Uterus (tissue), 4 donors: ENCODE measurements around the gene FAM20B. TPM values are rescaled to one million over a fixed set of nuclear protein-coding genes. Genes with fewer than 3 reads are reported as not detected.
"Not testable (repeated sequence)": the region's sequence is repeated elsewhere in the genome, so short reads cannot be mapped to it uniquely, and the experiment has no call there.

Experiments
- DNase-seq, 2 donors: peaks; one replicate each; pipeline ENCODE4 v3.0.0-alpha.2; 2019 to 2020
- H3K27ac ChIP-seq, 2 donors: fragments of 200-600 bp; sonication (generic); 1 replicate in 1 of 2; 2 replicates in 1 of 2; pipeline ENCODE4 v1.5.1; 2016 to 2018
- H3K27me3 ChIP-seq, 2 donors: fragments of 200-600 bp; sonication (generic); one replicate each; pipeline ENCODE4 v1.5.1; 2018 to 2019; ENCODE audit warnings: control low read depth in 1 of 2
- H3K36me3 ChIP-seq, 2 donors: fragments of 200-600 bp; sonication (generic); one replicate each; pipeline ENCODE4 v1.5.1; 2019; ENCODE audit warnings: control low read depth in 1 of 2
- H3K4me1 ChIP-seq, 2 donors: fragments of 200-600 bp; sonication (generic); one replicate each; pipeline ENCODE4 v1.5.1; 2018 to 2019; ENCODE audit warnings: control low read depth in 1 of 2
- H3K4me3 ChIP-seq, 2 donors: fragments of 200-600 bp; sonication (generic); 1 replicate in 1 of 2; 2 replicates in 1 of 2; pipeline ENCODE4 v1.5.1; 2018 to 2019; ENCODE audit warnings: mild to moderate bottlenecking in 1 of 2
- H3K9me3 ChIP-seq, 2 donors: fragments of 200-600 bp; sonication (generic); one replicate each; pipeline ENCODE4 v1.5.1; 2019; ENCODE audit warnings: control low read depth in 1 of 2
- CTCF ChIP-seq, 4 experiments: fragments of 200-600 bp in 2 of 4; fragments of 450-650 bp in 2 of 4; sonication (generic) in 2 of 4; IDR thresholded peaks; one replicate each; pipeline ENCODE4 v1.5.1; 2016 to 2019; ENCODE audit warnings: antibody characterized with exemption in 4 of 4, mild to moderate bottlenecking in 2 of 4, moderate library complexity in 1 of 4
- POLR2A ChIP-seq, 2 donors: fragments of 450-650 bp; IDR thresholded peaks; one replicate each; pipeline ENCODE4 v1.6.1; 2016; ENCODE audit warnings: antibody characterized with exemption in 2 of 2, mild to moderate bottlenecking in 1 of 2, moderate library complexity in 1 of 2
- intact Hi-C: fragments of 100-400 bp; cut with DNase I; formaldehyde crosslinking; loops from one replicate; pipeline ENCODE4 v1.15.1; 2023; ENCODE audit warnings: low total_unique reads
- total RNA-seq, 4 donors: library from RNA; depleted of rRNA in 3 of 4; stranded (reverse); fragments of >200 nt in 3 of 4; gene quantifications; one replicate each; pipeline versions ENCODE4 v1.1.0 to v1.2.4, GENCODE V29; 2014 to 2023
- donor health status: DM: yes; HTN: yes; CAD: no.

FAM20B gene
- total RNA-seq, 4 donors from 2014 or later: 12.8 to 70.1 (median 36.7) TPM

GRCh38 chr1:178997428-178997827 lies 28.3 kb upstream of the FAM20B start:
- Histone ChIP-seq H3K36me3 (no peaks in the 10 kb centered on the region), H3K27me3 (no peaks in the 10 kb centered on the region), H3K4me1 (no peaks in the 10 kb centered on the region), H3K4me3 (no peak overlapping the region), H3K9me3 (no peaks in the 10 kb centered on the region), H3K27ac (no peak overlapping the region)
- intact Hi-C loops: no loop called here
- no peak for DNase-seq
- TF ChIP-seq CTCF (IDR thresholded peaks at IDR 0.05) (no peak), POLR2A (IDR thresholded peaks at IDR 0.05) (no peak)

GRCh38 chr1:178998295-178998694 lies 27.4 kb upstream of the FAM20B start:
- H3K4me3 ChIP-seq: no peak overlapping the region
- H3K36me3 ChIP-seq: no peaks in the 10 kb centered on the region
- TF ChIP-seq POLR2A (IDR thresholded peaks at IDR 0.05) (no peak), CTCF (IDR thresholded peaks at IDR 0.05) (no peak)
- no peaks in the 10 kb centered on the region for H3K4me1 ChIP-seq
- no peak overlapping the region for H3K27ac ChIP-seq
- H3K27me3 ChIP-seq: no peaks in the 10 kb centered on the region
- intact Hi-C loops: no loop called here
- H3K9me3 ChIP-seq: no peaks in the 10 kb centered on the region
- no peak for DNase-seq

- TF ChIP-seq CTCF (IDR thresholded peaks at IDR 0.05): no peak
- TF ChIP-seq POLR2A (IDR thresholded peaks at IDR 0.05): no peak
- intact Hi-C loops: no loop called here
- Histone ChIP-seq H3K9me3 (no peaks in the 10 kb centered on the region), H3K36me3 (no peaks in the 10 kb centered on the region), H3K4me1 (no peaks in the 10 kb centered on the region), H3K27ac (no peak overlapping the region), H3K4me3 (no peak overlapping the region), H3K27me3 (no peaks in the 10 kb centered on the region)
- DNase-seq: no peak
Measured at GRCh38 chr1:178999061-178999460, 26.6 kb upstream of the FAM20B start.

GRCh38 chr1:179001451-179001850 lies 24.2 kb upstream of the FAM20B start:
- H3K4me1 ChIP-seq: no peaks in the 10 kb centered on the region
- H3K4me3 ChIP-seq: no peak overlapping the region
- no peaks in the 10 kb centered on the region for H3K9me3 ChIP-seq
- no peak for DNase-seq
- TF ChIP-seq CTCF (IDR thresholded peaks at IDR 0.05) (no peak), POLR2A (IDR thresholded peaks at IDR 0.05) (no peak)
- intact Hi-C loops: loop anchor here (5.0 to 10.0 kb wide), 2 partner anchors 187 to 229 kb away; no protein-coding TSS in a partner anchor
- H3K27me3 ChIP-seq: no peaks in the 10 kb centered on the region
- H3K27ac ChIP-seq: no peak overlapping the region
- H3K36me3 ChIP-seq: no peaks in the 10 kb centered on the region

- H3K27ac ChIP-seq: peak overlapping the region in 1 of 2 donors; percentile 6
- intact Hi-C loops: loop anchor here (5.0 to 10.0 kb wide), 2 partner anchors 187 to 230 kb away; no protein-coding TSS in a partner anchor
- H3K27me3 ChIP-seq: not testable (repeated sequence)
Measured at GRCh38 chr1:179002064-179002463, 23.6 kb upstream of the FAM20B start.

More at GRCh38 chr1:179002064-179002463, 23.6 kb upstream of the FAM20B start:
- not testable (repeated sequence) for H3K4me3 ChIP-seq, H3K4me1 ChIP-seq, DNase-seq, H3K36me3 ChIP-seq, H3K9me3 ChIP-seq
